CD14-positive monocyte (primary cell): ENCODE measurements around the gene IGF1R. TPM values are rescaled to one million over a fixed set of nuclear protein-coding genes. Genes with fewer than 3 reads are reported as not detected.

Experiments
- DNase-seq, 3 donors: peaks; one replicate each; pipeline ENCODE4 v3.0.0-alpha.2; 2011 to 2022
- H2AFZ ChIP-seq: 2 replicates; pipeline ENCODE4 v1.6.0; 2012; ENCODE audit warnings: mild to moderate bottlenecking, low read depth, low read length, inconsistent platforms; ENCODE audit not compliant: insufficient read depth, poor library complexity, severe bottlenecking
- H3K27ac ChIP-seq, 2 donors: 1 replicate in 1 of 2; 2 replicates in 1 of 2; pipeline ENCODE4 v1.5.1; 2012 to 2013; ENCODE audit warnings: low read length in 2 of 2, control low read depth in 1 of 2, inconsistent platforms in 1 of 2, low read depth in 1 of 2, mild to moderate bottlenecking in 1 of 2
- H3K27me3 ChIP-seq, 2 donors: one replicate each; pipeline versions ENCODE4 v1.6.0 to v1.6.1; 2011 to 2013; ENCODE audit warnings: low read length in 2 of 2; ENCODE audit not compliant: control insufficient read depth in 2 of 2, insufficient read depth in 2 of 2
- H3K36me3 ChIP-seq, 2 donors: replicated peaks in 1 of 2; 1 replicate in 1 of 2; 2 replicates in 1 of 2; pipeline versions ENCODE4 v1.5.1 to v1.6.1; 2012 to 2013; ENCODE audit warnings: low read length in 2 of 2, control low read depth in 1 of 2, inconsistent platforms in 1 of 2, mild to moderate bottlenecking in 1 of 2; ENCODE audit not compliant: insufficient read depth in 2 of 2, control insufficient read depth in 1 of 2
- H3K4me1 ChIP-seq, 2 donors: 1 replicate in 1 of 2; 2 replicates in 1 of 2; pipeline versions ENCODE4 v1.5.1 to v1.6.1; 2012 to 2013; ENCODE audit warnings: low read length in 2 of 2, control low read depth in 1 of 2, inconsistent platforms in 1 of 2, mild to moderate bottlenecking in 1 of 2, moderate library complexity in 1 of 2; ENCODE audit not compliant: insufficient read depth in 2 of 2, control insufficient read depth in 1 of 2
- H3K4me2 ChIP-seq: replicated peaks from 2 replicates; pipeline ENCODE3; 2012; ENCODE audit warnings: low read length, moderate library complexity, mild to moderate bottlenecking; ENCODE audit not compliant: poor library complexity, severe bottlenecking; ENCODE audit errors: extremely low read depth
- H3K4me3 ChIP-seq, 3 experiments: fragments of 200-600 bp in 1 of 3; sonication (generic) in 1 of 3; replicated peaks in 1 of 3; 1 replicate in 2 of 3; 2 replicates in 1 of 3; pipeline ENCODE4 v1.5.1; 2011 to 2013; ENCODE audit warnings: low read length in 3 of 3, mild to moderate bottlenecking in 3 of 3, control low read depth in 2 of 3, low read depth in 2 of 3, inconsistent platforms in 1 of 3, moderate library complexity in 1 of 3
- H3K79me2 ChIP-seq: 2 replicates; pipeline ENCODE4 v1.6.0; 2012; ENCODE audit warnings: mild to moderate bottlenecking, control low read depth, inconsistent platforms, low read length, moderate library complexity; ENCODE audit not compliant: insufficient read depth
- H3K9ac ChIP-seq: 2 replicates; pipeline ENCODE4 v1.6.0; 2017; ENCODE audit warnings: low read length, mild to moderate bottlenecking; ENCODE audit not compliant: insufficient read depth, poor library complexity, severe bottlenecking
- H3K9me3 ChIP-seq, 2 donors: replicated peaks in 1 of 2; 1 replicate in 1 of 2; 2 replicates in 1 of 2; pipeline versions ENCODE4 v1.5.1 to v1.6.1; 2012 to 2013; ENCODE audit warnings: low read length in 2 of 2, control low read depth in 1 of 2; ENCODE audit not compliant: control insufficient read depth in 1 of 2, insufficient read depth in 1 of 2
- H4K20me1 ChIP-seq: 2 replicates; pipeline ENCODE4 v1.6.0; 2012; ENCODE audit warnings: mild to moderate bottlenecking, low read length, control low read depth, moderate library complexity; ENCODE audit not compliant: insufficient read depth
- H3K27ac Mint-ChIP-seq, 7 donors: one replicate each; pipeline ENCODE4 v1.8.0; 2020; ENCODE audit warnings: mild to moderate bottlenecking in 7 of 7, mixed read lengths in 7 of 7, moderate library complexity in 6 of 7, inconsistent platforms in 2 of 7
- H3K27me3 Mint-ChIP-seq, 3 donors: one replicate each; pipeline ENCODE4 v1.8.0; 2021 to 2022; ENCODE audit warnings: low read depth in 3 of 3, mild to moderate bottlenecking in 3 of 3, mixed read lengths in 3 of 3, moderate library complexity in 3 of 3, inconsistent platforms in 1 of 3
- H3K36me3 Mint-ChIP-seq, 2 donors: one replicate each; pipeline ENCODE4 v1.8.0; 2020; ENCODE audit warnings: mixed read lengths in 2 of 2, inconsistent platforms in 1 of 2, mild to moderate bottlenecking in 1 of 2
- H3K4me1 Mint-ChIP-seq: one replicate; pipeline ENCODE4 v1.8.0; 2020; ENCODE audit warnings: mild to moderate bottlenecking, mixed read lengths
- H3K4me3 Mint-ChIP-seq, 2 donors: one replicate each; pipeline ENCODE4 v1.8.0; 2020; ENCODE audit warnings: mild to moderate bottlenecking in 2 of 2, mixed read lengths in 2 of 2, moderate library complexity in 1 of 2
- H3K9me3 Mint-ChIP-seq, 7 donors: one replicate each; pipeline ENCODE4 v1.8.0; 2020 to 2022; ENCODE audit warnings: mixed read lengths in 7 of 7, mild to moderate bottlenecking in 6 of 7, moderate library complexity in 6 of 7, inconsistent platforms in 2 of 7
- WGBS: methylation state at CpG from one replicate; pipeline ENCODE4 v1.1.5; 2013; ENCODE audit warnings: missing lambda C conversion rate; ENCODE audit not compliant: insufficient coverage; 5-methylcytosine and 5-hydroxymethylcytosine counted together
- intact Hi-C, 2 donors: fragments of 100-400 bp; cut with micrococcal nuclease; formaldehyde crosslinking; loops; one replicate each; pipeline versions ENCODE4 v1.15.0 to v1.15.1; 2023
- polyA plus RNA-seq, 3 donors: library from polyadenylated mRNA; depleted of rRNA in 1 of 3; unstranded in 2 of 3; stranded (reverse) in 1 of 3; fragments of 300-500 nt in 2 of 3; fragments of >200 nt in 1 of 3; fragmentation: Illumina TruSeq in 2 of 3; gene quantifications; 1 replicate in 2 of 3; 2 replicates in 1 of 3; pipeline ENCODE4 v1.2.3, GENCODE V29; 2012 to 2021
- TF ChIP-seq, protein P1 (sequence below): fragments of 200-600 bp; IDR thresholded peaks from one replicate; pipeline ENCODE4 v1.8.0; 2022; ENCODE audit warnings: antibody characterized with exemption, mild to moderate bottlenecking

The IGF1R gene
- polyA plus RNA-seq, 3 donors: 0.35 to 4.9 (median 0.67) TPM

DNA sequence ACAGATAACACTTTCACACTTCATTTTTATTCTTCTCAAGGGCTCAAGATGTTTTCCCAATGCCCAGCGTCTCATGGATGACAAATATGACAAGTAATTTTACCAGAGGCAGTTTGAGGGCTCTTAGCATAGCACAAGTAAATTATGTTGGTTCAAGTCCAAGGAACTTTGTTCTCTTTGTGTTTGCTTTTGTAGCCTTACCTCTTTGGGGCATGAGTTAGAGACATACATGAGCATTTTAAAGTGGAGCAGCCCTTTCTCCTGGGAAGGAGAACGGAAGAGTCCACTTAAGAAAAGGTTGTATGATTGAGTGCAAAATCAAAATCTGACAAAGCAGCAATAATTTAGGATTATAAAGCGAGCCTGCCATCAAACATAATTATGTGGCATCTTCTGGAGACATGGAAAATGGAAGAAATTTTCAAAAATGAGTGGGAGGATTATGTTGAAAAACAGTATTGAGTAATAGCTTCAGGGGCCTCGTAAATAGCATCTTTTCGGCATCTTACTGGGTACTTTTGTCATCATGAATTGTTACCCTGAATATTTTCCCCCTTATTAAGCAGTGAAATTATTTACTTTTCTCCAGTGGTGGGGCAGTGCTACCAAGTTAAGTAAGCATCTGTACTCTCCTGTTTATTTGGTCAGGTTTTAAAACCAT is 293.4 kb downstream of the IGF1R start:
- Mint-ChIP-seq H3K27me3 (no peaks in the 10 kb centered on the region), H3K4me1 (peaks cover 8% of the 10 kb centered on the region), H3K9me3 (no peaks in the 10 kb centered on the region), H3K36me3 (peaks cover 81 to 83% of the 10 kb centered on the region in 2 donors), H3K27ac (no peak overlapping the region), H3K4me3 (no peak overlapping the region)
- no peak overlapping the region for H2AFZ ChIP-seq
- no peaks in the 10 kb centered on the region for H3K79me2 ChIP-seq
- no peaks in the 10 kb centered on the region for H4K20me1 ChIP-seq
- no peaks in the 10 kb centered on the region for H3K27me3 ChIP-seq
- H3K9ac ChIP-seq: no peak overlapping the region
- intact Hi-C loops: no loop called here
- H3K4me1 ChIP-seq: no peaks in the 10 kb centered on the region
- WGBS: no CpG with 5 or more reads among the region's 5 CpGs
- H3K27ac ChIP-seq: no peak overlapping the region
- no peak overlapping the region for H3K4me2 ChIP-seq
- DNase-seq: no peak
- peaks cover 56 to 89% of the 10 kb centered on the region in 2 donors for H3K36me3 ChIP-seq
- no peak overlapping the region for H3K4me3 ChIP-seq
- no peaks in the 10 kb centered on the region for H3K9me3 ChIP-seq
- TF ChIP-seq, protein P1, sequence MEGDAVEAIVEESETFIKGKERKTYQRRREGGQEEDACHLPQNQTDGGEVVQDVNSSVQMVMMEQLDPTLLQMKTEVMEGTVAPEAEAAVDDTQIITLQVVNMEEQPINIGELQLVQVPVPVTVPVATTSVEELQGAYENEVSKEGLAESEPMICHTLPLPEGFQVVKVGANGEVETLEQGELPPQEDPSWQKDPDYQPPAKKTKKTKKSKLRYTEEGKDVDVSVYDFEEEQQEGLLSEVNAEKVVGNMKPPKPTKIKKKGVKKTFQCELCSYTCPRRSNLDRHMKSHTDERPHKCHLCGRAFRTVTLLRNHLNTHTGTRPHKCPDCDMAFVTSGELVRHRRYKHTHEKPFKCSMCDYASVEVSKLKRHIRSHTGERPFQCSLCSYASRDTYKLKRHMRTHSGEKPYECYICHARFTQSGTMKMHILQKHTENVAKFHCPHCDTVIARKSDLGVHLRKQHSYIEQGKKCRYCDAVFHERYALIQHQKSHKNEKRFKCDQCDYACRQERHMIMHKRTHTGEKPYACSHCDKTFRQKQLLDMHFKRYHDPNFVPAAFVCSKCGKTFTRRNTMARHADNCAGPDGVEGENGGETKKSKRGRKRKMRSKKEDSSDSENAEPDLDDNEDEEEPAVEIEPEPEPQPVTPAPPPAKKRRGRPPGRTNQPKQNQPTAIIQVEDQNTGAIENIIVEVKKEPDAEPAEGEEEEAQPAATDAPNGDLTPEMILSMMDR: no peak

DNA sequence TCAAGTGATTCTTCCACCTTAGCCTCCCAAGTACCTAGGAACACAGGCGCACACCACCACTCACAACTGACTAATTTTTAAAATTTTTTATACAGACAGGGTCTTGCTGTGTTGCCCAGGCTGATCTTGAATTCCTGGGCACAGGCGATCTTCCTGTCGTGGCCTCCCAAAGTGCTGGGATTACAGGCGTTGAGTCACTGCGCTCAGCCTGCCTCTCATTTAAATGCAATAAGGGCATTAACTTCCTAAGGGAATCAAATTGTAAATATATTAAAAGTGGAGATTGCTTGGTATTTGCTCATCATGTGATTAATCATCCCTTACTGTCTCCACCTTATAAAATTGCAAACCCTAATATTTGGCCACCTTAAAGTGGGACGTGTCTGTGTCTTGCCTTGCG is 294.1 kb downstream of the IGF1R start:
- no peaks in the 10 kb centered on the region for H3K27me3 ChIP-seq
- H3K4me1 ChIP-seq: no peaks in the 10 kb centered on the region
- intact Hi-C loops: no loop called here
- no peak overlapping the region for H3K9ac ChIP-seq
- no peaks in the 10 kb centered on the region for H3K79me2 ChIP-seq
- no peak overlapping the region for H3K27ac ChIP-seq
- Mint-ChIP-seq H3K27ac (peak overlapping the region in 1 of 7 donors; percentile 36), H3K4me1 (peaks cover 8% of the 10 kb centered on the region), H3K36me3 (peaks cover 77 to 78% of the 10 kb centered on the region in 2 donors), H3K27me3 (no peaks in the 10 kb centered on the region), H3K4me3 (no peak overlapping the region), H3K9me3 (no peaks in the 10 kb centered on the region)
- H3K9me3 ChIP-seq: no peaks in the 10 kb centered on the region
- TF ChIP-seq, protein P1: no peak
- H3K4me2 ChIP-seq: no peak overlapping the region
- H3K4me3 ChIP-seq: no peak overlapping the region
- DNase-seq: no peak
- no peak overlapping the region for H2AFZ ChIP-seq
- H3K36me3 ChIP-seq: peaks cover 56 to 89% of the 10 kb centered on the region in 2 donors
- H4K20me1 ChIP-seq: no peaks in the 10 kb centered on the region
- 100% methylated on average over 3 of the region's 7 CpGs for WGBS
